MM.1S (cell line): ENCODE results near the gene SLC35D2.

ENCODE experiments used
- DNase-seq: peaks from one replicate; pipeline ENCODE4 v3.0.0-alpha.2; 2015
- H2AFZ ChIP-seq: fragments of 300-600 bp; sonication (generic); 2 replicates; pipeline ENCODE4 v1.6.0; 2016; ENCODE audit warnings: antibody characterized with exemption, low read length
- H3F3A ChIP-seq: fragments of 300-600 bp; sonication (generic); 2 replicates; pipeline ENCODE4 v1.6.1; 2016; ENCODE audit warnings: mild to moderate bottlenecking, antibody characterized with exemption, low read length, moderate library complexity, mixed read lengths; ENCODE audit not compliant: insufficient read depth
- H3K27ac ChIP-seq: fragments of 300-600 bp; sonication (generic); 2 replicates; pipeline ENCODE4 v1.5.1; 2016; ENCODE audit warnings: mild to moderate bottlenecking, low read length
- H3K27me3 ChIP-seq: fragments of 300-600 bp; sonication (generic); replicated peaks from 2 replicates; pipeline ENCODE4 v1.6.0; 2016; ENCODE audit warnings: low read length; ENCODE audit not compliant: insufficient read depth
- H3K36me3 ChIP-seq: fragments of 300-600 bp; sonication (generic); replicated peaks from 2 replicates; pipeline ENCODE4 v1.6.1; 2016; ENCODE audit warnings: mild to moderate bottlenecking, low read length, mixed read lengths; ENCODE audit not compliant: insufficient read depth
- H3K4me1 ChIP-seq: fragments of 300-600 bp; sonication (generic); 2 replicates; pipeline ENCODE4 v1.6.1; 2016; ENCODE audit warnings: low read length, mixed read lengths
- H3K4me2 ChIP-seq: fragments of 300-600 bp; sonication (generic); 2 replicates; pipeline ENCODE4 v1.6.0; 2016; ENCODE audit warnings: low read depth, low read length
- H3K4me3 ChIP-seq: fragments of 300-600 bp; sonication (generic); 2 replicates; pipeline ENCODE4 v1.5.1; 2016; ENCODE audit warnings: low read length, mixed read lengths
- H3K79me2 ChIP-seq: fragments of 300-600 bp; sonication (generic); 2 replicates; pipeline ENCODE4 v1.6.1; 2016; ENCODE audit warnings: mixed run types, low read length, mixed read lengths
- H3K9ac ChIP-seq: fragments of 300-600 bp; sonication (generic); 2 replicates; pipeline ENCODE4 v1.6.1; 2016; ENCODE audit warnings: low read length, mixed read lengths
- H3K9me2 ChIP-seq: fragments of 300-600 bp; sonication (generic); replicated peaks from 2 replicates; pipeline ENCODE4 v1.6.1; 2016; ENCODE audit warnings: mild to moderate bottlenecking, low read length, mixed read lengths; ENCODE audit not compliant: insufficient read depth
- H3K9me3 ChIP-seq: fragments of 300-600 bp; sonication (generic); replicated peaks from 2 replicates; pipeline ENCODE4 v1.6.1; 2016; ENCODE audit warnings: mild to moderate bottlenecking, low read length, mixed read lengths; ENCODE audit not compliant: insufficient read depth
- H4K20me1 ChIP-seq: fragments of 300-600 bp; sonication (generic); 2 replicates; pipeline ENCODE4 v1.6.1; 2016; ENCODE audit warnings: mild to moderate bottlenecking, low read length, moderate library complexity, mixed read lengths; ENCODE audit not compliant: insufficient read depth
- CTCF ChIP-seq: fragments of 300-600 bp; sonication (generic); IDR thresholded peaks from 2 replicates; pipeline ENCODE4 v1.5.1; 2016; ENCODE audit warnings: antibody characterized with exemption, low read length, mixed read lengths
- EZH2 ChIP-seq: fragments of 300-600 bp; sonication (generic); optimal IDR thresholded peaks from 2 replicates; pipeline ENCODE3; 2017; ENCODE audit warnings: low read depth, mild to moderate bottlenecking, antibody characterized with exemption, low read length, mixed read lengths
- EZH2phosphoT487 ChIP-seq: fragments of 300-600 bp; sonication (generic); IDR thresholded peaks from 2 replicates; pipeline ENCODE4 v1.6.1; 2018; ENCODE audit warnings: antibody characterized with exemption, low read length

Gene SLC35D2

GRCh38 chr9:96333958-96334357 lies 49.6 kb downstream of the SLC35D2 start:
- no peaks in the 10 kb centered on the region for H3K9me3 ChIP-seq
- H3K4me2 ChIP-seq = no peak overlapping the region
- no peaks in the 10 kb centered on the region for H3F3A ChIP-seq
- H3K4me3 ChIP-seq = no peak overlapping the region
- no peak for DNase-seq
- no peaks in the 10 kb centered on the region for H3K36me3 ChIP-seq
- no peaks in the 10 kb centered on the region for H3K79me2 ChIP-seq
- H3K9me2 ChIP-seq = no peaks in the 10 kb centered on the region
- no peaks in the 10 kb centered on the region for H4K20me1 ChIP-seq
- H3K9ac ChIP-seq = no peak overlapping the region
- H2AFZ ChIP-seq = no peak overlapping the region
- no peak for TF ChIP-seq EZH2
- TF ChIP-seq EZH2phosphoT487 = no peak
- no peak for TF ChIP-seq CTCF
- H3K27ac ChIP-seq = no peak overlapping the region
- H3K4me1 ChIP-seq = no peaks in the 10 kb centered on the region
- no peaks in the 10 kb centered on the region for H3K27me3 ChIP-seq

GRCh38 chr9:96331236-96331947 lies 52.1 kb downstream of the SLC35D2 start:
- Histone ChIP-seq H4K20me1 (no peaks in the 10 kb centered on the region), H3K4me2 (no peak overlapping the region), H3K4me1 (no peaks in the 10 kb centered on the region), H3K27ac (no peak overlapping the region), H3K9me2 (no peaks in the 10 kb centered on the region), H3K9ac (no peak overlapping the region), H3K27me3 (no peaks in the 10 kb centered on the region), H3K9me3 (no peaks in the 10 kb centered on the region), H3K4me3 (no peak overlapping the region), H3K36me3 (no peaks in the 10 kb centered on the region), H3K79me2 (no peaks in the 10 kb centered on the region), H2AFZ (no peak overlapping the region), H3F3A (no peaks in the 10 kb centered on the region)
- TF ChIP-seq EZH2 = no peak
- TF ChIP-seq EZH2phosphoT487 = no peak
- TF ChIP-seq CTCF = no peak
- no peak for DNase-seq

- no peaks in the 10 kb centered on the region for H3K9me2 ChIP-seq
- no peak overlapping the region for H3K27ac ChIP-seq
- no peak overlapping the region for H3K4me3 ChIP-seq
- H3K9me3 ChIP-seq = no peaks in the 10 kb centered on the region
- no peaks in the 10 kb centered on the region for H3K4me1 ChIP-seq
- TF ChIP-seq CTCF (peak; percentile 67), EZH2phosphoT487 (no peak)
- no peak overlapping the region for H3K4me2 ChIP-seq
- H3K79me2 ChIP-seq = no peaks in the 10 kb centered on the region
- H4K20me1 ChIP-seq = no peaks in the 10 kb centered on the region
- H3F3A ChIP-seq = no peaks in the 10 kb centered on the region
- no peak overlapping the region for H3K9ac ChIP-seq
- H3K27me3 ChIP-seq = no peaks in the 10 kb centered on the region
- peak; percentile 42 for DNase-seq
- no peak overlapping the region for H2AFZ ChIP-seq
- H3K36me3 ChIP-seq = no peaks in the 10 kb centered on the region
Measured at GRCh38 chr9:96327694-96328352, 55.7 kb downstream of the SLC35D2 start.
